ENCODE measurements around the gene CD200. TPM values are rescaled to one million over a fixed set of nuclear protein-coding genes. Genes with fewer than 3 reads are reported as not detected.
A peak's percentile ranks its signal among the peaks of the same experiment; 100 is the strongest.

Gene CD200
- total RNA-seq, 4 donors from 2014 or later, result 7.2 to 22.9 (median 7.6) TPM

DNA sequence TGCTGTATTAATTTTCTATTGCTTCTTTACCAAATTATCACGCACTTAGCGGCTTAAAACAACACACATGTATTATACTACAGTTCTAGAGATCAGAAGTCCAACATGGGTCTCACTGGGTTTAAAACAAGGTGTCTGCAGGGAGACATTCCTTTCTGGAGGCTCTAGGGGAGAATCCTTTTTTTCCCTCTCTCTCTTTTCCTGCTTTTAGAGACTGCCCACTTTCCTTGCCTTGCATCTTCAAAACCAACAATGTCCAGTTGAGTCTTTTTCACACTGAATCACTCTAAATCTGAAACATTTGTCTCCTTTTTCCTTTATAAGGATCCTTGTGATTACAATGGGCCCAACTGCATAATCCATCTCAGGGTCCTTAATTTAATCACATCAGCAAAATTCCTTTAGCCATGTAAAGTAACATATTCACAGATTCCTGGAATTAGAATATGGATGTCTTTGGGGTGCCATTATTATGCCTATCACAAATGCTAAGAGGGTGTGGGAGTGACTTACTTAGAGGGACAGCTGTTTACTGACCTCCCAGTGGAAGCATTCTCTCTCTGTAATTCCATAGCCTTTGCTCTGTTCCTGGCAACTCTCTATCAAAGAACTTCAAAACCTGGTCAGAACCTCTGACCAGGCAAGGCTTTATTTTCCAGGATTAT is 21.8 kb downstream of the CD200 start:
- Histone ChIP-seq H3K36me3 (no peaks in the 10 kb centered on the region), H3K27ac (replicated peaks in 1 of 4) (no peak overlapping the region), H3K4me1 (peaks cover 5 to 14% (median 11%) of the 10 kb centered on the region in 4 donors), H3K9me3 (no peaks in the 10 kb centered on the region), H3K4me3 (no peak overlapping the region), H3K27me3 (no peaks in the 10 kb centered on the region)
- WGBS, result 96% methylated on average over 2 of the region's 2 CpGs
- TF ChIP-seq POLR2A (IDR thresholded peaks at IDR 0.05; ENCODE audit: low read depth) (no peak), EP300 (IDR thresholded peaks at IDR 0.05) (no peak), POLR2AphosphoS5 (IDR thresholded peaks at IDR 0.05) (no peak)
- TF ChIP-seq, protein P1, sequence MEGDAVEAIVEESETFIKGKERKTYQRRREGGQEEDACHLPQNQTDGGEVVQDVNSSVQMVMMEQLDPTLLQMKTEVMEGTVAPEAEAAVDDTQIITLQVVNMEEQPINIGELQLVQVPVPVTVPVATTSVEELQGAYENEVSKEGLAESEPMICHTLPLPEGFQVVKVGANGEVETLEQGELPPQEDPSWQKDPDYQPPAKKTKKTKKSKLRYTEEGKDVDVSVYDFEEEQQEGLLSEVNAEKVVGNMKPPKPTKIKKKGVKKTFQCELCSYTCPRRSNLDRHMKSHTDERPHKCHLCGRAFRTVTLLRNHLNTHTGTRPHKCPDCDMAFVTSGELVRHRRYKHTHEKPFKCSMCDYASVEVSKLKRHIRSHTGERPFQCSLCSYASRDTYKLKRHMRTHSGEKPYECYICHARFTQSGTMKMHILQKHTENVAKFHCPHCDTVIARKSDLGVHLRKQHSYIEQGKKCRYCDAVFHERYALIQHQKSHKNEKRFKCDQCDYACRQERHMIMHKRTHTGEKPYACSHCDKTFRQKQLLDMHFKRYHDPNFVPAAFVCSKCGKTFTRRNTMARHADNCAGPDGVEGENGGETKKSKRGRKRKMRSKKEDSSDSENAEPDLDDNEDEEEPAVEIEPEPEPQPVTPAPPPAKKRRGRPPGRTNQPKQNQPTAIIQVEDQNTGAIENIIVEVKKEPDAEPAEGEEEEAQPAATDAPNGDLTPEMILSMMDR (IDR thresholded peaks at IDR 0.05), result no peak
- no peak for DNase-seq (ENCODE audit: extremely low spot score)
- intact Hi-C loops (cut with DNase I), result no loop called here

DNA sequence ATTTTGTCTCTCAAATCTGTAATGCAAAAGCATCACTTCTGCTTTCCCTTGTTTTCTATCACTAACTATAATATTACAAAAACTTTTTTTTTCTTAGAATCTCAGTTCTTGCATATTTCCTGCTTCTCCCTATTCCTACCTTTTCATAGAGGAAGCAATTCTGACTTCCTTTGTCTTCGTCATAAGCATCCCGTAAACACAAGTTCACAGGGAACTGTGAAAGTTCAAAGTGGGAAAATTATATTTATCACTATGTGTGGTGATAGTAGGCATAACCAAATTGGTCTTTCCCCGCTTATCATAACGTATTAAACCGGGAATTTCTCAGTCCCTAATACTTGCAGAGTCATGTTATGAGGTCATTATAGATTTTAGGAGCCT is 22.3 kb downstream of the CD200 start:
- intact Hi-C loops (cut with DNase I), result no loop called here
- 81% methylated on average over 5 of the region's 5 CpGs for WGBS
- DNase-seq (ENCODE audit: extremely low spot score), result no peak
- Histone ChIP-seq H3K36me3 (no peaks in the 10 kb centered on the region), H3K9me3 (no peaks in the 10 kb centered on the region), H3K4me1 (peaks cover 5 to 15% (median 14%) of the 10 kb centered on the region in 4 donors), H3K27ac (replicated peaks in 1 of 4) (no peak overlapping the region), H3K4me3 (no peak overlapping the region), H3K27me3 (no peaks in the 10 kb centered on the region)
- TF ChIP-seq, protein P1 (IDR thresholded peaks at IDR 0.05), result no peak
- no peak for TF ChIP-seq EP300 (IDR thresholded peaks at IDR 0.05)
- TF ChIP-seq POLR2AphosphoS5 (IDR thresholded peaks at IDR 0.05), result no peak
- TF ChIP-seq POLR2A (IDR thresholded peaks at IDR 0.05; ENCODE audit: low read depth), result no peak

DNA sequence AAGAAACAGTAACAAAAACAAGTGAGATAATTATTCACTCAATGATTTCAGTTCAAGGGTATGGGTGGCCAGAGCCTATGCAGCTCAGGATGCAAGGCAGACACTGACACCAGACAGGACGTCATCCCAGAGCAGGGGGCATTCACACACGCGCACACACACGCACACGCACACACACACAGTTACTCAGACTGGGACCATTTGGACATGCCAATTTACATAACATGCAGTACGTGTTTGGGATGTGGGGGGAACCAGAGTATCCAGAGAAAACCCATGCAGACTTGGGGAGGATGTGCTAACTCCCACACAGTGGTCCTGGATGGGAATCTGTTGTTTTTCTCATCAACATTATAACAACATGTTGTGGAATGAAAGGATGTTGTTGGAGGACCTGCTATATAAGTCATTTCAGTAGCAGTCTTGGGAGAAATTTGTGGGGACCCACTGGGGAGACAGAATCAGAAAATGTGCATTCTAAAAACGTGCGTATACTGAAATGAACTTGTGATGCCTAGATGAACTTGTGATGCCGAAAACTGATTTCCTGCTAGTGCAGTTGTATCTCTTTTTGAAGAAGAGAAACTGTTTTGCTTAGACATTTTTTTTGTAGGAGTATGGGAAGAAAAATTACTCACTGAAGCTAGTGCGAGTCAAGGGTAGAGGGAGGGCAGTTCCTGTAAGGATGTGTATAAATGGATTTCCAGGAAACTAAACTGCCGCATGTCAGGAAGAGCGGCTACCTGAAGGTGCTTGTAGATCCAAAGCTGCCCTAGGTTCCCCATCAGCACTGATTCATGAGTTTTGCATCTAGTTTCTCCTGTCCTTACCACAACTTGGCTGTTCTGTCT is 25.2 kb downstream of the CD200 start:
- H3K27me3 ChIP-seq, result no peaks in the 10 kb centered on the region
- H3K9me3 ChIP-seq, result no peaks in the 10 kb centered on the region
- WGBS, result 69% methylated on average over 12 of the region's 12 CpGs
- TF ChIP-seq EP300 (IDR thresholded peaks at IDR 0.05), result no peak
- peak in 1 of 2 donors; percentile 35 for TF ChIP-seq POLR2AphosphoS5 (IDR thresholded peaks at IDR 0.05)
- H3K36me3 ChIP-seq, result no peaks in the 10 kb centered on the region
- H3K4me1 ChIP-seq, result peaks cover 0 to 19% (median 10%) of the 10 kb centered on the region in 4 donors
- intact Hi-C loops (cut with DNase I), result no loop called here
- no peak for DNase-seq (ENCODE audit: extremely low spot score)
- peak overlapping the region in 3 of 4 donors; percentile 1 to 27 (median 24) for H3K4me3 ChIP-seq
- peak overlapping the region; percentile 28 to 60 (median 47) for H3K27ac ChIP-seq (replicated peaks in 1 of 4)

- WGBS, result 25% methylated on average over 2 of the region's 2 CpGs
- H3K36me3 ChIP-seq, result no peaks in the 10 kb centered on the region
- TF ChIP-seq, protein P1 (IDR thresholded peaks at IDR 0.05), result no peak
- no peak for TF ChIP-seq EP300 (IDR thresholded peaks at IDR 0.05)
- TF ChIP-seq POLR2AphosphoS5 (IDR thresholded peaks at IDR 0.05), result no peak
- no peak for TF ChIP-seq POLR2A (IDR thresholded peaks at IDR 0.05; ENCODE audit: low read depth)
- H3K27me3 ChIP-seq, result no peaks in the 10 kb centered on the region
- no peaks in the 10 kb centered on the region for H3K9me3 ChIP-seq
- H3K4me1 ChIP-seq, result peaks cover 6 to 28% (median 14%) of the 10 kb centered on the region in 4 donors
- intact Hi-C loops (cut with DNase I), result no loop called here
- H3K27ac ChIP-seq (replicated peaks in 1 of 4), result peak overlapping the region; percentile 23 to 60 (median 46)
- no peak overlapping the region for H3K4me3 ChIP-seq
- no peak for DNase-seq (ENCODE audit: extremely low spot score)
Observed at GRCh38 chr3:112360561-112360960, 27.6 kb downstream of the CD200 start.

DNA sequence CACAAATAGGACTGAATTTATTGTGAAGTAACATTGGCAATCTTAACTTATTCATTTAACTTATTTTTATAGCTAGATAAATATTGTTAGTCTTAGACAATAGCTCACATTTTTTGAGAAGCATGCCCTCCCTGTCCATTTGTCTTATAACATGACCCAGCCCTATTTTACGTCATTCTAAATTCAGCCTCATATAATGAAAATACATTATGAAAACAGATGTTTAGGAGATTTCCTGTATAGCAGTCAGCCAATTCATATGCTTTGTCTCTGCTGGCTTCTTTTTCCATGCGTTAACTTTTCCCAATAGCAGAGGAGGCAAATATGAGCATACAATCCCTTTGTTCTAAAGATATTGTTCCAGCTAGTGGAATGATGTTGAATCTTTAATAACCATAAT is 29.3 kb downstream of the CD200 start:
- TF ChIP-seq, protein P1 (IDR thresholded peaks at IDR 0.05), result no peak
- TF ChIP-seq EP300 (IDR thresholded peaks at IDR 0.05) (no peak), POLR2AphosphoS5 (IDR thresholded peaks at IDR 0.05) (no peak), POLR2A (IDR thresholded peaks at IDR 0.05; ENCODE audit: low read depth) (no peak)
- 82% methylated on average over 2 of the region's 2 CpGs for WGBS
- Histone ChIP-seq H3K4me3 (no peak overlapping the region), H3K27me3 (no peaks in the 10 kb centered on the region), H3K4me1 (peaks cover 6 to 30% (median 18%) of the 10 kb centered on the region in 4 donors), H3K36me3 (no peaks in the 10 kb centered on the region), H3K27ac (replicated peaks in 1 of 4) (peak overlapping the region in 1 of 4 donors; percentile 44), H3K9me3 (no peaks in the 10 kb centered on the region)
- intact Hi-C loops (cut with DNase I), result no loop called here
- DNase-seq (ENCODE audit: extremely low spot score), result no peak

All from esophagus muscularis mucosa (tissue), 4 donors.